NOMO-1 treated with DMSO at 0.1 percent for 48 hours (cell line): Measurements from ENCODE around the gene COX4I2.
"Not testable (repeated sequence)": the region's sequence is repeated elsewhere in the genome, so short reads cannot be mapped to it uniquely, and the experiment has no call there.

Experiments
- DNase-seq: peaks from one replicate; lab custom pipeline; 2025; ENCODE audit not compliant: unreplicated experiment; lab: John Stamatoyannopoulos, UW

The COX4I2 gene

GRCh38 chr20:31637660-31638059 lies at the start of gene COX4I2:
Gene COX4I2 (plus strand): TSS chr20:31637912. CDS start chr20:31639018, 1,106 bp downstream.
- no peak for DNase-seq

GRCh38 chr20:31590717-31591225 lies 46.9 kb upstream of the COX4I2 start:
- no peak for DNase-seq

GRCh38 chr20:31593221-31594001 lies 44.3 kb upstream of the COX4I2 start:
- DNase-seq, result no peak

DNA sequence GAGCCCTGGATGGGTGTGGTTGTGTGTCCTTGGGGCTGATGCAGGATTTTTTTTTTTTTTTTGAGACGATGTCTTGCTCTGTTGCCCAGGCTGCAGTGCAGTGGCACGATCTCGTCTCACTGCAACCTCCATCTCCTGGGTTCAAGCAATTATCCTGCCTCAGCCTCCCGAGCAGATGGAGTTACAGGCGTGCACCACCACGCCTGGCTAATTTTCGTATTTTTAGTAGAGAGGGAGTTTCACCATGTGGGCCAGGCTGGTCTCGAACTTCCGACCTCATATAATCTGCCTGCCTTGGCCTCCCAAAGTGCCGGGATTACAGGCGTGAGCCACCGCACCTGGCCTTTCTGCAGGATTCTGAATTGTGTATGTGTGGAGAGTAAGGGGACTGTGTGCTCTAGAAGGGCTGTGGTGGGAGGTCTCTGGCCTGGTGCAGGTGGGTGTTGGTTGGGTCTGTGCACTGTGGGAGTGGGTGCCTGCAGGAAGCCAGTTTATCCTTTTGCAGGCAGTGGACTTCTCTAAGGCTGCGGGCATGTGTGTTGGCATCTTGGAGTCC lies 43.6 kb upstream of the COX4I2 start:
- no peak for DNase-seq

DNA sequence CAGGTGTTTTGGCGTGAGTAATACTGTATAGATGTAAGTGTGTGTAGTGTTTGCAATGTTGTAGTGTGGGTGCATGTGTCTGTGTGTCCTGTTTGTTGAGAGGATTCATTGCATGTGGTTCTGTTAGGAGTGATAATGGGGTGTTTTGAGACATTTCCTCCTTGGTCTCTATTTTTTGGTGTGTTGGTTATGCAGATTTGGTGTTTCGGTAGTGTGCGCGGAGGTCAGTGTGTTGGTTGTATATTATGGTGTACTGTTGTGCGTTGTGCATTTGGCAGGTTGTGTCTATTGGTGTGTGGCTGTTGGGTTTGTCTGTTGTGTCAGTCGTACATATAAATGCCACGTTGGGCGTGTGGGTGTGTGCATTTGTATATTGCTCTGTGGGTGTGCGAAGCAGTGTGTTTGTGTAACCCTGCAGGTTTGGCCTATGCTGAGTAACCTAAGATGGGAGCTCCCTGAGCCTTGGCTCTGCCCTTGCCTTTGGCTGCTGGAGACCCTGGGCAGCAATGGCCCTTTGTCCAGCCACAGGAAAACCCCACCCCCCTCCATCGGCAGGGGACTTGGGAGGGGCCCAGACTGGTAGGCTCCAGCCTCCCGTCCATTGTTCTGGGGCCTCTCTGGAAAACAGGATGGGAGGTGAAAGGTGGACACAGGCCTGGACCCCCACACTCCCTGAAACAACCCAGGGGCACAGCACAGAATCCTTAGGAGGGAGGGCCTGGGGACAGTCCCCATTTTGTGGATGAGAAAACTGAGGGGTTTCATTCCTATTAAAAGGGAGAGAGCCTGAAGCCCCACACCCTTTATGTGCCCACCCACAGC lies 42.9 kb upstream of the COX4I2 start:
- no peak for DNase-seq

DNA sequence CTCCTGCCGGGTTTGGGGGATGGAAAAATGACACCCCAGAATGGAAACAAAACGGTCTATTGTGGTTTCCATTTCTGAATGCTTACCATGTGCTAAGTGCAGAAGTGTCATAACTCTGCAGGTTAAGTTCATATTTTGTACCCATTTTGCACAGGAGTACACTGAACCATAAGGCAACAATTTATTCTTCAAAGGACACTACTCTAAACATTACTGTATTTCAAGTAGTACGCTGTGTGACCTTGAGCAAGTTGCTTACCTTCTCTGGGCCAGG lies 42.4 kb upstream of the COX4I2 start:
- DNase-seq, result no peak

- DNase-seq, result no peak
Observed at GRCh38 chr20:31595654-31596411, 41.9 kb upstream of the COX4I2 start.

DNA sequence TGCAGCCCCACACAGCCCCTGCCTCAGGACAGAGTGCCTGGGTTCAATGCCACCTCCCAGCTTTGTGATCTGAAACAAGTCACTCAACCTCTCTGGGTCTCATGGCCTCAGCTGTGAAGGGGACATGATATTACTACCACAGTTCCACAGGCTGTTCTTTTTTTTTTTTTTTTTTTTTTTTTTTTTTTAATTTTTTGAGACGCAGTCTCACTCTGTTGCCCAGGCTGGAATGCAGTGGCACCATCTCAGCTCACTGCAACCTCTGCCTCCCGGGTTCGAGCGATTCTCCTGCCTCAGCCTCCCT lies 41.3 kb upstream of the COX4I2 start:
- not testable (repeated sequence) for DNase-seq

- no peak for DNase-seq
Observed at GRCh38 chr20:31596831-31597480, 40.8 kb upstream of the COX4I2 start.

- no peak for DNase-seq
Observed at GRCh38 chr20:31597481-31597855, 40.2 kb upstream of the COX4I2 start.

DNA sequence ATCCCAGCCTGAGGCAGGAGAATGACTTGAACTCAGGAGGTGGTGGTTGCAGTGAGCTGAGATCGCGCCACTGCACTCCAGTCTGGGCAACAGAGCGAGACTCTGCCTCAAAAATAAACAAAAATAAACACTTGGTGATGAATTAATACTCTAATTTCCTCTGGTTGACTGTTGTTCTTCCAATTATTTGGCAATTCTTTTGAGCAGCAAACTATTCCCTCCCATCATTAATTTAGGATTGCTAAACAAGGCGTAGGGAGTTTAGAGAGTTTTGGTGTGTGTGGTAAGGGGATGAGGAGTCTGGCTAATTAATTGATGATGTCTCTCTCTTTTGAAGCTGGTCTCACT lies 35.3 kb upstream of the COX4I2 start:
- no peak for DNase-seq

DNA sequence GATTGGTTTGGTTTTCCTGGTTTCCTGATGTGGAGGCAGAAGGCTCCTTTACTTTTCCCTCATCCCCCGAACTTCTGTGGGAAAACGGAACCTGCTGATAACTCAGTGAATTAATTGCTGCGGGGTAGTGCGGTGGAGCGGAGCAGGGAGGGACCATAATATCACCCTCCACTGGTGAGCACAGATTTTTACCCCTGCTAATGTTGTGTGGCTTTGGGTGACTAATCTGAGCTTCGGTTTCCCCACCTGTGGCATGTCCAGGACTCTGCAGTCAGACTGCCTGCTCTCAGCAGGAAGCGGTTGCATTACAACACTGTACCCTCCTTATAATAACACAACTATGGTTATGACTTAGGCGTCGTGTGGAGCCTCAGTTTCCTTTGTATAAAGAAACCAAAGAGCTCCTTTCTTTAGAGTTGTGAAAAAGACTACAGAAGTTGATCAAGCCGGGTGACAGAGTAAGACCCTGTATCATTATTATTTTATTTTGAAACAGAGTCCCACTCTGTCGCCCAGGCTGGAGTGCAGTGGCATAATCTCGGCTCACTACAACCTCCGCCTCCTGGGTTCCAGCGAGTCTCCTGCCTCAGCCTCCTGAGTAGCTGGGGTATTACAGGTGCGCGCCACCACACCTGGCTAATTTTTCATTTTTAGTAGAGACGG lies 34.8 kb upstream of the COX4I2 start:
- DNase-seq, result peak; percentile 89

- DNase-seq, result peak; percentile 83
Observed at GRCh38 chr20:31603822-31604566, 33.7 kb upstream of the COX4I2 start.

DNA sequence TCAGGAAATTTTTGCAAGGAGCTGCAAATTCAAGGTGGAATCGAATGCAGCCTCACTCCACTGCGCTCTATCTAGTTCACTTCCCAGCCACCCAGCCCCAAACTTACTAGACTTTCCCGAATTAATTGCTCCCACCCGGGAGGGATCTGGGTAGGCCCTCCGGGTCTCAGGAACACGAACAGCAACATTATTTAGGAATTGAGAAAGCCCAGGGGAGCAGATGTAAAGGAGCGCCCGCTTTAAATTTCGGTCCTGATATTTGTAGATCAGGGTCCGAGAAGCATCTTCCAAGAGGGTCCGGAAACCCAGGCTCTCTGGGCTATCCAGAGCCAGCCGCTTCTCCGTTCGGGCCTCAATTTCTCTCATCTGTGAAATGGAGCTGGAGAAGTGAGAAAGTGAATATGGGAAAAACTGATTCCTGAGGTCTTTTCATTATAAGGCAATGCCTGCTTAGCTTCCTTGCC lies 33.1 kb upstream of the COX4I2 start:
- DNase-seq, result no peak

GRCh38 chr20:31605031-31605901 lies 32.4 kb upstream of the COX4I2 start, which contains the start of gene ID1:
Gene ID1 (plus strand): TSS chr20:31605289. CDS start chr20:31605388, 99 bp downstream.
- DNase-seq, result peak; percentile 93

DNA sequence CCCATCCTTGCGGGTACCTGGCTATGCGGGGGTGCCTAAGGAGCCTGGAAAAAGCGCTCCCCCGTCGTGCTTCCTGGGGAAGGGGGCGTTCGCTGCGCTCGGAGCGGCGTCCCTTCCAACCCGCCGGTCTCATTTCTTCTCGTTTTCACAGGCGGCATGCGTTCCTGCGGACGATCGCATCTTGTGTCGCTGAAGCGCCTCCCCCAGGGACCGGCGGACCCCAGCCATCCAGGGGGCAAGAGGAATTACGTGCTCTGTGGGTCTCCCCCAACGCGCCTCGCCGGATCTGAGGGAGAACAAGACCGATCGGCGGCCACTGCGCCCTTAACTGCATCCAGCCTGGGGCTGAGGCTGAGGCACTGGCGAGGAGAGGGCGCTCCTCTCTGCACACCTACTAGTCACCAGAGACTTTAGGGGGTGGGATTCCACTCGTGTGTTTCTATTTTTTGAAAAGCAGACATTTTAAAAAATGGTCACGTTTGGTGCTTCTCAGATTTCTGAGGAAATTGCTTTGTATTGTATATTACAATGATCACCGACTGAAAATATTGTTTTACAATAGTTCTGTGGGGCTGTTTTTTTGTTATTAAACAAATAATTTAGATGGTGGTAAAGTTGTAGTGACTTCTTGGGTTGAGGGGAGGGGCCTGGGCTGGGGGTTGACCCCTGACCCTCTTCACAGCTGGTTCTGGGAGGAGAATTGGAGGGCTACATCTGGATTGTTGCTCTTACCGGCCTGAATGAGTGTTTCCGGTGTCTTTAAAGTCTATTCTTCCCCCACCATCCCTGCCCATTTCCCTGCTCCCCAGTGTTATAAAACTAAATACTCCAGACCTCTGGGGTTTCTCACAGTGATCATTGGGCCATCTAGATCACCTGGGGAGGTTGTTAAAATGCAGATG lies 31.6 kb upstream of the COX4I2 start:
- no peak for DNase-seq

DNA sequence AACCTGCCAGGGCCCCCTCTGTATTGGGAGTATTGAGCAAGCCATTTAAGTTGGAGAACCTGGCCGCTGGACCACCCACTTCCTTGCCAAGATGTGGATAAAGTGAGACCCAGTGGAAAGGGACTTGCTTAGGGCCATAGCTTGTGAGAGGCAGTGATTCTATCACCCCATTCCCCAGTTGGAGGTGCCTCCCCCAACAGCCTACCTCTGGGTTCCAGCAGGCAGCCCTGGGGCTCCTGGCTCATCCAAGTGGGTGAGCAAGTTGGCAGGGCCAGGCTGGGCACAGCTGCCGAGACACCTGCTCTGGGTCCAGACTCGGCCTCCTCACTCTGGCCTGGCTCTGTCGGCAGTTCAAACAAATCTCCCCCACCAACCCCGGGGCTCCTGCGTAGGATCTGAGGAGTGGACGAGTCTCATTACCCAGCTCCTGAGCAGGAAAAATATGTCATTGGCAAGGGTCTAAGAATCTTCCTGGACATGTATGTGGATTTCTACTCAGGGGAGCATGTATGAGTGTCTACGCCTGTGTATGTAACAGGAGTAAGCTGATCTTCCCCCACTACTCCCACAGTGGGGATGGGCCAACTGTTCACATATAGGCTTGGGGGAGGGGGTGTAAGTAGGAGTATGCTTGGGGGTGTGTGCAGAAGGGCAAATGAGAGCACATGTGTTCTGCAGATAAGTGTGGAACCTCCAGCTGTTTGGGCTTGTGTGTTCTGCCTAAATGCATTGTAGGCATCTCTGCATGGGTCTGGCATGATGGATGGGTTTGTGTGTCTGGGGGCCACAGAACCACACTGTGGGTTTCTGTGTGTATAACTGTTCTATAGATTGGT lies 30.7 kb upstream of the COX4I2 start:
- DNase-seq, result no peak
